ENCODE results near the gene JAZF1.
"Not testable (repeated sequence)": the region's sequence is repeated elsewhere in the genome, so short reads cannot be mapped to it uniquely, and the experiment has no call there.

JAZF1 gene

DNA sequence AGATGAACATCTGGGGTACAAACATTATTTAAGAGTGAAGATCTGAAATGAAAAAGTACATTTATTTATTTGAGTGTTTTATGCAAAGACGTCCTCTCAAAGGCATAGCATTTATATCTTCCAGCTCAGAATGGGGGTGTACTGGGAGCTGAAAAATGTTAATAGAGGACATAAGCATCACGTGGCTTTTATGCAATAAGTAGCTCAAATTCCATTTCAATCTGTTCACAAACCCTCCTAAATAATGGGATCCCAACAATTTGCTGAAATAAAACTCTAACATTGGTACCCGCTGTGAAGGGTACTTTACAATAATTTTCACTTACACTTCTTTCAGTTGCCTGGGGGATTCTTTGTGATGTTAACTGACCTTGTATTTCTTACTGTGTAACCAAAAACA is 268.7 kb downstream of the JAZF1 start:
- DNase-seq (ENCODE audit: low read depth), result no peak
- H3K4me3 ChIP-seq (ENCODE audit: low read depth, low read length), result no peak overlapping the region

DNA sequence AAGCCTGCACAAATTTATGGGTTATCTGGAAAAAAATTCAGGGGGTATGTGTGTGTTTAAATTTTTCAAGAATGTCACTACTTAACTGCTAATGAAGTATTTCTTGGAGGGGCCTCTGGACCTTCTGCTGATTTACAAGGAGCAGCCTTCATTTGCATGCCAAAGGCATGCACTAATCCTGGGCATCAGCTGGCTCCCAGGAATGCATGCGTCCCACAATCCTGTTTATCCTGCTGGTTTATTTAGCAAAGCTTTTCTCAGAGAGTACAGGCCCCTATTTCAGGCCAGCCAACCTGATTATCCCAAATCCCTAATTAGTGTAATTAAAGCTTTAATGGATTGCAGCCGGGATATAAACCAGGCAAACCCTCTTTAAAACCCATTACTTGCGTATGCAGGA is 270.3 kb downstream of the JAZF1 start:
- no peak for DNase-seq (ENCODE audit: low read depth)

DNA sequence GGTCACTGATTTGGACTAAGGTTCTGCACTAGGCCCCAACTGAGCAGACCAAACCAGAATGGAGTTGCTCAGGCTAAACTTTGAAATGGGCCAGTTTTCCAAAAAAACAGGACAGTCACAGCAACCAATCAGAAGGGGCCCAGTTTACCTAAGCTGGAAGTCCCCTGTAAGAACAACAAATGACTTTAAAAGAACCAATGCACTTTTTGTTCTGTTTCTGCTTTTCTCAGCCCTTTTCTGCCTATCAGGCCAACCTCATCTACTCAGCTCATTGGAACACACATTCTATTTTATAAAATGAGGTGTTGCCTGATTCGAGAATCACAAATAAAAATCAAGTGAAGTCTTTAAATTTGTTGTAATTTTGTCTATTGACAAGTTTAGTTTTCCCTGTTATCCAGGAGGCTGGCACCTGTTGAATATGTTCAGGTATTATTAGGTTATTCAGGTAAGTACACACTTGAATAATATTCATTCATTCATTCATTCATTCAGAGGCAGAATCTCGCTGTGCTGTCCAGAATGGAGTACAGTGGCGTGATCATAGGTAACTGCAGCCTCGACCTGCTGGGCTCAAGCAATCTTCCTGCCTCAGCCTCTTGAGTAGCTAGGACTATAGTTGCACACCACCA is 271.9 kb downstream of the JAZF1 start:
- no peak for DNase-seq (ENCODE audit: low read depth)
- H3K4me3 ChIP-seq (ENCODE audit: low read depth, low read length), result no peak overlapping the region

More for the DNA sequence above, 270.3 kb downstream of the JAZF1 start:
- no peak overlapping the region for H3K4me3 ChIP-seq (ENCODE audit: low read depth, low read length)

DNA sequence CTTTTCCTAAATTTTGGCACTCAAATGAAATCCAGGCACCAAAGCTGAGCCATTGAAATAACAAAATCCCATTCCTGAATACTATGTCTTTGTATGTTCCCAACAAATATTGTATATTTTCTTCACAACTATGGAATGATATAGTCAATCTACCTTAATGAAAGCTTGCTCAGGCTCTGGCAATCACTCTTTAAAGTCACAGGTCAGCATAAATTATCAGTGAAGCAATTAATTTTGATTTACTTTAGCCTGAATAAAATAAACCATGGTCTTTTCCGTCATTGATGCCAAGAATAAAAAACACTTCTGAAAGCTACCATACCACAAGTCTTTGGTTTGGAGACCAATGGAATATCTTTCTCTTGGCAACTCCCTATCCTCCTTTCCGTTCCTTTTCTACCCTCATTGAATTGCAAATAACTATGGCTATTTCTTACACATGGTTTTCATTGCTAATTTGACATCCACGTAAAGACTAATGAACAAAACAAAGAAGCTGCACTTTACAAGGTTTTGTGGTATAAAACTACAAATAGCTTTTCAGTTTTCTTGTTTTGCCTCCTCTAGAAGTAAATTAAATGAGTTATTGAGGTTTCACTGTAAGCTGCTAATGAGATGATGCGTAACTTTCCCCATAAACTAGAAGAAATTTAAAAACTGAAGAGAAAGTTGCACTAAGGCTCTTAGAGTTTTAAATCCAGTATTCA is 274.1 kb downstream of the JAZF1 start:
- no peak for DNase-seq (ENCODE audit: low read depth)
- no peak overlapping the region for H3K4me3 ChIP-seq (ENCODE audit: low read depth, low read length)

DNA sequence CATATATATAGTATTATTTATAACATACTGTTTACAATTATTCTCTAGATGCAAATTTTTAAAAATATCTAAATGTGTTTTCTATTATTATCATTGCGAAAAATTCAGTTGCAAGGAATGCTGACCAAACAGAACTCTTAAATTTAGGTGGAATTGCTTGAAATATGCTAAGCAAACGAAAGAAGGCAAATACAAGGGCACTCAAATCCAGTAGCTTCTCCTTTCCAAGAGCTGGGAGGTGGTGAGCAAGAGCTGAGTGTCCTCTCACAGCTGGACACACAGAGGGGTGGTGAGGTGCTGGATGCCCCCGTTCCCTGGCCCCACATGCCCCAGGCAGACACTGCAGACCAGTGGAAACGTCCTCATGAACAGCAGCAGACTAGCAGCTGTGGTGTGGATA is 274.6 kb downstream of the JAZF1 start:
- no peak for DNase-seq (ENCODE audit: low read depth)
- no peak overlapping the region for H3K4me3 ChIP-seq (ENCODE audit: low read depth, low read length)

DNA sequence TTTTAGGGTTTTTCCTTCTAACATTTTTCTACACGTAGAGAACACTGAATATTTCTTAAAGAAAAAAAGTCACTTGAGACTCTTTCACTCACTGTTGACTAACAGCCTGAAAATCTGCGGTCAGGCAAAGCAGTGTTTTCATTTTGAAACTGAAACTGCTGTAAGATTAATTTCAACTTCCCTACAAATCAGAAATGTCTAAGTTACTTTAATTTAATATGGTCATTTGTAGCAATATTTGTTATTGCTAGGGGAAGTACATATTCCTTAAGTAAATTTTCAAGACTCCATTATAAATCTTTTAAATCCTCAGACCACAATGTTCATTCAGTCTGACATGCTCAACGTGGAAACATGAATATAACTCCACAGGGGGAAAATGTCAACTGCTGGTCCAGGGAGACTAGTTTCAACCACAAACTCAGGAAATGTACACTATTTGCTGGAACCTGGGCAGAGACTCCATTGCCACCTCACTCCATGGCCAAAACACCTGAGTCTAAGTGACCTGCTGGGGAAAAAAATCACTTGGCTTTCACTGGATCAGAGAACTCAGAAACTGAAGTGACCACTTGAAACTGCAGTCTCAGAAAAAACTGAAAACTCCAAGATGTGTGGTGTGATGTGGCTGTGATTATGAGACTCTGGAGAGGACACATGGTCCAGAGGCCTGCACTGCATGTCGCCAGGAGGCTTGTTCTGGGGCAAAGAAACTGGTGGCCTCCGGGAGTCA is 279.4 kb downstream of the JAZF1 start:
- DNase-seq (ENCODE audit: low read depth), result peak; percentile 34
- peak overlapping the region; percentile 39 for H3K4me3 ChIP-seq (ENCODE audit: low read depth, low read length)

DNA sequence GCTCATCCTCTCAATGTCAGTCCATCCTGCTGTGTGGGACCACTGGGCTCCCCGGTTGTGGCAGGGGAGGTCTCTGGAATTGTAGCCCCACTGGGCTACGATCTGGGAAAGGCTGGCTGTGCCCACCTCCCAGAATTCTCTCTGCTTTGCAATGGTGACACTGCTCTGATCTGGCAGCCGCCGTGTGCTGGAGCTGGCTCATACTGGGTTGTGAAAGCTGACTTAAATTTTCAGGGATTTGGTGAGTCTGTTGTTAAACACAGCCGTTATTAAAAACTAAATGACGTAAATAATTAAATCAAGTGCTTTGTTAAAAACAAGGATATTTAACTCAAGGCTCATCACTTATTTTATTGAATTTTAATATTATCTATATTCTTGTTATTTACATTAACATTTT is 280.6 kb downstream of the JAZF1 start:
- no peak overlapping the region for H3K4me3 ChIP-seq (ENCODE audit: low read depth, low read length)
- DNase-seq (ENCODE audit: low read depth), result no peak

DNA sequence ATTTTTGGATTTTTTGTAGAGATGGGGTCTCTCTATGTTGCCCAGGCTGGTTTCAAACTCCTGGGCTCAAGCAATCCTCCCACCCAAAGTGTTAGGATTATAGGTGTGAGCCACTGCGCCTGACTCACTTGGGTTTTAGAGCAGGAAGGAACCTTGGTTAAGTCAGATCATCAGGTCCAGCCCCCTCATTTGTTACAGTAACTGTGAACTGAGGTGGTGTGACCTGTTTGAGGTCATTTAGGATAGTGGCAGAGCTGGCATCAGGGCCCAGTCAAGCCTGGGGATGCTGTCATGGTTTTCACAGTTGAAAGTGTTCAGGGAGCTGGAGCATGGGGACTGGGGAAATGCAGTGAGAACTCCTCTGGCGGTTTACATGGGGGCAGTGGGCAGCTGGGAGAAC is 281.0 kb downstream of the JAZF1 start:
- no peak for DNase-seq (ENCODE audit: low read depth)
- H3K4me3 ChIP-seq (ENCODE audit: low read depth, low read length), result no peak overlapping the region

DNA sequence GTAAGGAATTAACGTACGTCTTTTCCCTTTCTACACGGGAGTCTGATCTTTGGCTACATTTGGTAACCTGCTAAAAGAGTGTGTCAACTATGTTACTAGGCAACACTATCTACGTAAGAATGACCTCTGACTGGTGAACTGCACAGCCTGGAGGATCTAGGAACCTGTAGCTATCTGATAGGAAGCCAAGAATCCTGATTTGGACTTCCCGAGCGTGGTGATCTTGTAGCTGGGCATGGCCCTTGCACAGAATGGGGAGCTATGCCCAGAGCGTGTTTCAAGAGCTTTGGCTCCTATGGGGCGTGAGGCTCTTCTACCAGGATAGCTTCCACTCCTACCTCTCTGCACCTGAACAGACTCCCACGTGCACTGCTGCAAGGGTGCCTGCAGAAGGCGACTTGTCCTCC is 283.2 kb downstream of the JAZF1 start:
- H3K4me3 ChIP-seq (ENCODE audit: low read depth, low read length), result no peak overlapping the region
- DNase-seq (ENCODE audit: low read depth), result no peak

DNA sequence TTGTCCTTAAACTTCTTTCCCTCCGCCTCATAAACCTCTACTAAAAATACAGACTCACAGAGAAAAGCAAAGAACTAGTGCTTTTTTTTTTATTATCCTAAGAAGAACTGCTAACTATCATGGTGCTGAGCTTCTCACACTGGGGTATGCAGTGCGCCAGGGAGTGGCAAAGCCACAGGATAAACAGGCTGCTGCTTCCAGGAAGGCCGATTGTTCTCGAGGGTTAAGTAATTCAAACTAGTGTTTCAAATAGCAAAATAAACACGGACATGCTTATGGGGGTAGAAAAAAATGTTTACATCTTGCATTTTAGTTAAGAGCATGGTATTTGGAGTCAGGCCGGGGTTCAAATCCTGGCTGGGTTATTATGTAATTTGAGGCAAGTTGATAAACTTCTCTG is 283.6 kb downstream of the JAZF1 start:
- DNase-seq (ENCODE audit: low read depth), result no peak
- H3K4me3 ChIP-seq (ENCODE audit: low read depth, low read length), result no peak overlapping the region

DNA sequence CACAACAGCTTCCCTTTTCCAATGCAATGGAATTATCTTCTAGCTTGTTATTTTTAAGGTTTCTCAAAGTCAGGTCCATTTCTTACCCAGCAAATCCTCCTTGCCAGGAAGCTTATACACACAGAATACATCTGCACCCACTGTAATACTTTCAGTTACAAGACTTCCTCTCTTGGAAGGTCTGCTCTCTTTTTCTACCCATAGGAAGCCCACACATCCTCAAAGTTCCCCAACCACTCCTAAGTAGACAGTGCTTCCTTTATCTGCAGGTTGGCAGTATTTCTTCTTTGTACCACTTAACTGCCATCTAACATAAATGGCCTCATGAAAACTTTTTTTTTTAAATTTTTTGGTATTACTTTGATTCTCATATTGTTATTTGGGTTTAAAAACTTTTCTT is 285.0 kb downstream of the JAZF1 start:
- no peak for DNase-seq (ENCODE audit: low read depth)
- H3K4me3 ChIP-seq (ENCODE audit: low read depth, low read length), result no peak overlapping the region

DNA sequence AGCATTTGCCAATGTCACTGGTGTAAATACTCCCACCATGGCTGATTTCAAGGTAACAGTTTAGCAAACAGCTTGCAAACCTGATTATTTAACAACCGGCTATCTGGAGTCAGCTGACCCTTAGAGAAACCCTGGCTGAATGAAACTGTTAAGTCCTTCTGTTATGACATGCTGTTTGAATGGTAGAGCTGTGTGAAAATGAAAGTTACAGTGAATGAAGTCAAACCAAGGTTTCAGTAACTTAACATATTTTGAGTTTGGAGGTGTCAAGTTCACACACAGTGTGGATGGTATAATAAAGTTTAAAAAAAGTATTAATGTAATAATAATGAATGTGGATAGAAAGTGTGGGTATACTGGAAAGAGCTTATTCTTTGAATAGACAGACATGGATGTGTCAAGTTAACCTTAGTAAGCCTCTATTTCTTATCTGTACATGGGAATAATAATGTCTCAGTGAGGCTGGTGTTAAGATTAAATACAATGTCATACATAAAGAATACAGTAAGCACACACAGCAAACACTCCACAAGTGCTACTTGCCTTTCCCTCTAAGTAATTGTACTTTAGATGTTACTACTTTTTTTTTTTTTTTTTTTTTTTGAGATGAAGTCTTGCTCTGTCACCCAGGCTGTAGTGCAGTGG is 290.3 kb downstream of the JAZF1 start:
- DNase-seq (ENCODE audit: low read depth), result no peak
- no peak overlapping the region for H3K4me3 ChIP-seq (ENCODE audit: low read depth, low read length)

DNA sequence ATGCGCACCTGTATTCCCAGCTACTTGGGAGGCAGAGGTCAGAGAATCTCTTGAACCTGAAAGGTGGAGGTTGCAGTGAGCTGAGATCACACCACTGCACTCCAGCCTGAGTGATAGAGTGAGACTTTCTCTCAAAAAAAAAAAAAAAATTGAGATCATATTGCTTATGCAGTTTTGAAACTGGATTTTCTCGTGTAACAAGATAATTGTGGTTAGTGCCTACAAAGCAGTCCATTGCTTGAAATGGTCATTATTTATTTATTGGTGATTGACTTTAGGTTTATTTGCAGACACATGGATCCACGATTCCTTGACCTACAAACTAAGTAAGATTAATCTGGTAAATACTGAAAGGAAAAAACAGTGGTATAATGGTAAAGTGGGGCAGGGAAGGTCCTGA is 290.8 kb downstream of the JAZF1 start:
- no peak for DNase-seq (ENCODE audit: low read depth)
- H3K4me3 ChIP-seq (ENCODE audit: low read depth, low read length), result no peak overlapping the region

DNA sequence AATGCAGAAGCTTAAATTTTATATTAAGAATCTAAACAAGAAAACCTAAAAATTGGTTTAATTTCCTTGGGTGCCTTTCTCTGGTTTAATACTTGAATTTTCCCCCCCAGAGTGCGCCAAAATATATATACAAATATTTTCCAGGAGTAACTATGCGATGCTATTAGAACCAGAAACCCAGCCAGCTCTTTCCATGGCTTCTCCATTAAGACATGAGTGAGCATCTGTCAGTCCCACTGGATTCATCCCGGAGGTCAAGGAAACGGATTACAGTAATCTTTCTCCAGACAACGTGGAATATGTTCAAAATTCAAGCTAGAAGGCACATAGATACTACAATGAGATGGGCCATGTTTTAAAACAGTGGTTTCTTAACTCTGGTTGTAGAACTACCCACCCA is 291.9 kb downstream of the JAZF1 start:
- DNase-seq (ENCODE audit: low read depth), result no peak
- no peak overlapping the region for H3K4me3 ChIP-seq (ENCODE audit: low read depth, low read length)

DNA sequence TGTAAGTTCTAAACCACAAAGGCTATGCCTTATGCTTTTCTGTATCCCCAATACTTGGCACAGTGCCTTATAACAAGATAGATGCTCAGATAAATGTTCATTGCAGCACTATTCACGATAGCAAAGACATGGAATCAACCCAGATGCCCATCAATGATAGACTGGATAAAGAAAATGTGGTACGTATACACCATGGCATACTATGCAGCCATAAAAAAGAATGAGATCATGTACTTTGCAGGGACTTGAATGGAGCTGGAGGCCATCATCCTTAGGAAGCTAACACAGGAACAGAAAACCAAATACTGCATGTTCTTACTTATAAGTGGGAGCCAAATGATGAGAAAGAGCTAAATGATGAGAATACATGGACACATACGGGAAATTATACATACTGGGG is 293.9 kb downstream of the JAZF1 start:
- DNase-seq (ENCODE audit: low read depth); H3K4me3 ChIP-seq (ENCODE audit: low read depth, low read length): not testable (repeated sequence)

DNA sequence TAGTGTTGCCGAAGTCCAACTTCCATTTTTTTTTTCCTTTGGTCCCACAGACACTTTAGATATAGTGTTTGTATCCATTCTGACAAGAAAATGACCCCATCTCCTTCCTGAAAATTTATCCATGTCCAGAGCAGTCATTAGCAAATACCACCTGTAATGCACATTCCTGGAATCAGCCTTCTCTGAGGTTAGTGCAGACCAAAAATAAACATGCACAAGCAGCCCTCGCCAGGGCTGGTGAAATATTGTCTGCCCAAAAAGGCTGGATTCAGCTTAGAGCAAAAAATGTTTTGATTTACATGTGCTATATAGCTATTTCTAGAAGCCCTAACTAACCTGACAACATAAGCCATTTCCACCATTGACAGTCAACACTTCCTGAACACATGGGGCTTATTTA is 294.9 kb downstream of the JAZF1 start:
- no peak overlapping the region for H3K4me3 ChIP-seq (ENCODE audit: low read depth, low read length)
- DNase-seq (ENCODE audit: low read depth), result no peak

DNA sequence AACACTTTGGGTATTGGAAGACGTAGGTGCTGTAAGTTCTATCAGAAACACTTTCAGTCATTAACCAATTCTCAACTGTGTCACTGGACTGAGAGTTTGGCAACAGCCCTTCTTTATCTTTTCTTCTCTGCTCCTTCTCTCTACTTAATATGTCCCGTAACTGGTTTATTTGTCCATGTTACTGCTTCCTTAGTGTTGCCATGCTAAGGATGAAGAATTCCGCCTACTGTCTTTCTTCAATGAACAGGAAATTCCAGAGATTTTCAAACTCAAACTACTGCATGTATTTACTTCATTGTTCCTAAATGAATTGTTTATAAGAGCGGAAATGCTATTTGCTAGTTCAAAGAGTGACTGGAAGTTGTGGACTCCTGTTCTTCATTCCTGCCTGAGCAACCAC is 296.9 kb downstream of the JAZF1 start:
- H3K4me3 ChIP-seq (ENCODE audit: low read depth, low read length), result no peak overlapping the region
- no peak for DNase-seq (ENCODE audit: low read depth)

DNA sequence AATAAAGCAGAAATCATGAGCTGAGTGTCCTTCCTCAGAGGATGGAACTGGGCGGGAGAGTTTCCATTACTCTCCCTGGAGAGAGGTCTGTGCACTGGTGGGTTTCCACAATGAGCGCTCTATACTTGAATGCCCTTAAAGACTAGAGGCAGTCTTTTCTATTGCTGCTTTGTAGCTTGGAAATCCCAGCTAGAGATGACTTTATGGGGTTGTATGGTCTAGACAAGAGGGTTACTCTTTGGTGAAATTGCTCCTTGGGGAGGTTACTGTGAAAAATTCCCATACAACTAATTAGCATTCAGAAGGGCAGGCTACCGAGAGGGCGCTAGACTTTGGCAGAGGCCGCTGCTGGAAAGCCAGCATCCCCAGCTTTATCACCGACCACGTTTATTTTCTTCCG is 303.8 kb downstream of the JAZF1 start:
- DNase-seq (ENCODE audit: low read depth), result no peak
- H3K4me3 ChIP-seq (ENCODE audit: low read depth, low read length), result no peak overlapping the region

DNA sequence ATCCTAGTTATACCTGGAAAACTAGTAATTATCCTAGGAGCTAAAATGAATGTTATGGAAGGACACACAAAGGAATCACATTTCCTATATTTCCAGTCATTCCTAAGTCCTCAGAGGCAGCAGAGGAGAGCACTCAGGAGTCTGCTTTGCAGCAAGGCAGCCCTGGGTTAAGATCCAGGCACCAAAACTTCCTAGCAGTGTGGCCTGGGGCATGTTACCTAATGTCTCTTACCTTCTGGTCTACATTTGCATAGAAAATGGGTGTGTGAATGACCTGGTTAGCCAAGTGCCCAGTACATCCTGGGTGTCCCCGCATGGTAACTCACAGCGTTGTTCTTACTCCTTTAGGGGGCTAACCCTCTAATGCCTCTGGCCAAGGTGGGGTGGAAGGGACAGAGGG is 304.8 kb downstream of the JAZF1 start:
- H3K4me3 ChIP-seq (ENCODE audit: low read depth, low read length), result no peak overlapping the region

DNA sequence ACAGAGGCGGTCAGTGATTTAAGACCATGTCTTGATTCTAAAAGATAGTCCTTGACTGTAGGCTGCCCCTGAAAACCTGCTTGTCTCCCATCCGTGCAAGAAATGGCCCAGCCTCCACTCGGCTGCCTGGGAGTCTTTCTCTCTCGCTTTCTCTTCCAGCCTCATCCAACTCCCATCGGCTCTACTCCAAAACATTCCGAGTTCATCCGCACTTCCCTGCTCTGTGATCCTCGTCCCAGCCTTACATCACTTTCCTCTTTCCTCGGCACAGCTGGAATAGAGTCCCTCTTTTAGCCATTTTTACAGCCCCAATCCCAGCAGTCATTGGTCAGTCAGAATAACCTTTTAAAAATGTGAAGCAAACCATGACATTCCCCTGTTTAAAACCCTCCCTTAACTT is 305.5 kb downstream of the JAZF1 start:
- DNase-seq (ENCODE audit: low read depth), result no peak
- no peak overlapping the region for H3K4me3 ChIP-seq (ENCODE audit: low read depth, low read length)

More for the DNA sequence above, 304.8 kb downstream of the JAZF1 start:
- DNase-seq (ENCODE audit: low read depth), result no peak

Measured in skeletal muscle cell (primary cell).